ENCODE data around the gene DMAC2L. TPM values are rescaled to one million over a fixed set of nuclear protein-coding genes. Genes with fewer than 3 reads are reported as not detected.

The DMAC2L gene
- total and polyA plus RNA-seq, 10 of the 15 experiments (the other 5 are each of a cell fraction or from before 2014, with no cell fraction given), result 9.5 to 76.3 (median 28.2) TPM

DNA sequence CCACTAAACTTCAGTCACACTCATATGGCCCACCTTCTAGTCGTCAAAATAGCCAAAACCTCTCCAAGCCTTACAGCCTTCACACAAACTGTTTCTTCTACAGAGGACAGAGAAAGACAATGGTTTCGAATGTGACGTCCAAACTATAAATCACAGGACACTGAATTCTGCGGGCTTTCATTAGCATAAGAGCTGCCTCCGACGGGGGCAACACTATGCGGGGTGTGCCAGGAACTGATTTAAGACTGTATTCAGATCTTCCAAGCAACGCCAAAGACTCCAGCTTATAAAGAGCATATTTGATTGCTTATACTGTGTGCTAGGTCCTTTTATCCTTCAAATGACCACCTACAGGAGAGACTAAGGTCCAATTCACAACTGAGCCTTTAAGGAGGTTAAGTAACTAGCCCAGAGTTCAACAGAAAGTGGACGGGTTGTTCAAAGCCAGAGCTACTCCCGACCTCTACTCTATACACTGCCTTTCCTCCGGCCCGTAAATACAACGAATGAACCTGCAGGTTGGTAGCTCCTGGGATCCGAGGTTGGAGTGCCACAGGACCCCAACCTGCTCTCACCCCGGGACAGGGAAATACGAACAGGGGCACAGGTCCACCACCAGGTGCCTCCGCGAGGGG is 670 bp upstream of the DMAC2L start:
- intact Hi-C loops (cut with micrococcal nuclease; ENCODE audit: unreplicated experiment) (loop anchor here (5.0 to 10.0 kb wide), 2 partner anchors 449 to 513 kb away; no protein-coding TSS in a partner anchor), in situ Hi-C loops (cut with MboI) (no loop called here)
- under 1% methylated on average over 18 of the region's 18 CpGs for WGBS (ENCODE audit: insufficient coverage, insufficient replicate concordance, low lambda C conversion rate, missing lambda C conversion rate)
- SMC1A ChIA-PET (ENCODE audit: uncharacterized antibody, unreplicated experiment), result interaction anchor here (0.6 to 3.4 kb wide), 7 partner anchors 10 to 449 kb away, joined by 3 to 19 read pairs (median 3); no protein-coding TSS in a partner anchor
- Histone ChIP-seq H3K79me2 (ENCODE audit: control insufficient read depth, insufficient read depth, low read length) (peaks cover 32% of the 10 kb centered on the region), H3K27ac (ENCODE audit: control insufficient read depth, insufficient read depth) (peak overlapping the region; percentile 59), H3K27me3 (replicated peaks in 1 of 2; ENCODE audit: control insufficient read depth in 2 of 2, insufficient read depth in 2 of 2, low read length in 1 of 2) (no peaks in the 10 kb centered on the region), H3K9me3 (replicated peaks; ENCODE audit: control insufficient read depth, insufficient read depth, low read length) (peaks cover 6% of the 10 kb centered on the region; the same call in 1 of the 3 replicates), H3K4me3 (peak overlapping the region; percentile 97), H3K4me1 (ENCODE audit: control insufficient read depth, insufficient read depth, low read length) (peaks cover 4% of the 10 kb centered on the region; the same call in 1 of the 2 replicates), H2AFZ (ENCODE audit: control insufficient read depth, low read depth, low read length) (peak overlapping the region; percentile 93), H3K36me3 (ENCODE audit: control insufficient read depth in 2 of 2, insufficient read depth in 2 of 2, low read length in 1 of 2) (no peaks in the 10 kb centered on the region), H3K9ac (ENCODE audit: control insufficient read depth, insufficient read depth, low read length) (peak overlapping the region; percentile 86), H4K20me1 (ENCODE audit: control insufficient read depth, insufficient read depth) (no peaks in the 10 kb centered on the region), H3K4me2 (ENCODE audit: control insufficient read depth, insufficient read depth) (peak overlapping the region; percentile 95)
- no peak for FAIRE-seq
- peak; percentile 1 for ATAC-seq
- TF ChIP-seq RAD21 (IDR thresholded peaks at IDR 0.05; ENCODE audit: insufficient read depth, low read depth, low read length), result 0 out of 2 replicates have a peak, but pooled peaks have one; percentile 12
- no peak for TF ChIP-seq SUZ12 (IDR thresholded peaks at IDR 0.05; ENCODE audit: unreplicated experiment)
- no peak for TF ChIP-seq TCF3 (IDR thresholded peaks at IDR 0.05; ENCODE audit: borderline replicate concordance, insufficient read depth, low read depth, low read length)
- TF ChIP-seq, protein P1, sequence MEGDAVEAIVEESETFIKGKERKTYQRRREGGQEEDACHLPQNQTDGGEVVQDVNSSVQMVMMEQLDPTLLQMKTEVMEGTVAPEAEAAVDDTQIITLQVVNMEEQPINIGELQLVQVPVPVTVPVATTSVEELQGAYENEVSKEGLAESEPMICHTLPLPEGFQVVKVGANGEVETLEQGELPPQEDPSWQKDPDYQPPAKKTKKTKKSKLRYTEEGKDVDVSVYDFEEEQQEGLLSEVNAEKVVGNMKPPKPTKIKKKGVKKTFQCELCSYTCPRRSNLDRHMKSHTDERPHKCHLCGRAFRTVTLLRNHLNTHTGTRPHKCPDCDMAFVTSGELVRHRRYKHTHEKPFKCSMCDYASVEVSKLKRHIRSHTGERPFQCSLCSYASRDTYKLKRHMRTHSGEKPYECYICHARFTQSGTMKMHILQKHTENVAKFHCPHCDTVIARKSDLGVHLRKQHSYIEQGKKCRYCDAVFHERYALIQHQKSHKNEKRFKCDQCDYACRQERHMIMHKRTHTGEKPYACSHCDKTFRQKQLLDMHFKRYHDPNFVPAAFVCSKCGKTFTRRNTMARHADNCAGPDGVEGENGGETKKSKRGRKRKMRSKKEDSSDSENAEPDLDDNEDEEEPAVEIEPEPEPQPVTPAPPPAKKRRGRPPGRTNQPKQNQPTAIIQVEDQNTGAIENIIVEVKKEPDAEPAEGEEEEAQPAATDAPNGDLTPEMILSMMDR (IDR thresholded peaks at IDR 0.05 in 2 of 3, conservative IDR thresholded peaks at IDR 0.05 in 1 of 3; ENCODE audit: control insufficient read depth in 2 of 3, extremely low read depth in 1 of 3, insufficient read depth in 1 of 3, low read depth in 3 of 3, low read length in 3 of 3), result peak in 2 of 3 experiments; percentile 55 to 59; a peak in 3 of 6 replicates
- peak; percentile 63; the same call in 1 of the 2 replicates for TF ChIP-seq SMARCA5 (IDR thresholded peaks at IDR 0.05)
- no peak for DNase-seq (ENCODE audit: low read depth, low spot score)
- RAD21 ChIA-PET (ENCODE audit: unreplicated experiment), result interaction anchor here (0.7 to 1.1 kb wide), 4 partner anchors 52 to 549 kb away, joined by 4 to 5 read pairs (median 4); no protein-coding TSS in a partner anchor
- TSS peak; percentile 85 for BruUV-seq (replicated peaks)
- CTCF ChIA-PET, result interaction anchor here (0.6 to 3.2 kb wide), 10 partner anchors 10 to 549 kb away, joined by 3 to 39 read pairs (median 4); no protein-coding TSS in a partner anchor
- POLR2A ChIA-PET, result interaction anchor here (0.6 to 1.9 kb wide), 11 partner anchors 9 to 464 kb away, joined by 3 to 6 read pairs (median 4); partner anchors contain the start of gene NEMF
